ENCODE data around the gene GRID1.
"Not testable (repeated sequence)": the region's sequence is repeated elsewhere in the genome, so short reads cannot be mapped to it uniquely, and the experiment has no call there.

The GRID1 gene

GRCh38 chr10:86032087-86032486 is 334.5 kb downstream of the GRID1 start:
- H3K27ac Mint-ChIP-seq; H3K4me3 Mint-ChIP-seq; intact Hi-C loops (cut with micrococcal nuclease); H3K27me3 Mint-ChIP-seq; H3K9me3 Mint-ChIP-seq; H3K36me3 Mint-ChIP-seq (ENCODE audit: low read depth); H3K4me1 Mint-ChIP-seq (ENCODE audit: low read depth): not testable (repeated sequence)

DNA sequence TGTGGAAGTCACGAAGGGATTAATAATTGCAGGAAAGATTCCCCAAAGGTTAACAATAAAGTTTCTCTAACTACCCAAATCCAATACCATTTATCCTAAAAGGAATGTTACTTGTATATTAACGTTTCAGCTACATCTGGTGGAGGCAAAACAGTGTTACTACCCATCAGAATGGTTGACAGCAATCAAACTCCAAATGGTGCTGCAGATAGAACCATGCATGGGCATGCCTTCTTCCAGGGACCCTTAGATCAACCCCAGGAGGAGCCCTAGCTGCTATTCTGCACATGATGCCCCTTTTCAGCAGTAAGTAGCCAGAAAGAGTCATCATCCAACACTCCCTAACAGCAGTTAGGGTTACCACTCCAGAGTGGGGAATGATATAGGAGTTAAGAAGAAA is 336.3 kb downstream of the GRID1 start:
- Mint-ChIP-seq H3K4me3 (no peak overlapping the region), H3K36me3 (ENCODE audit: low read depth) (no peaks in the 10 kb centered on the region), H3K9me3 (no peaks in the 10 kb centered on the region), H3K27me3 (no peaks in the 10 kb centered on the region), H3K4me1 (ENCODE audit: low read depth) (no peaks in the 10 kb centered on the region), H3K27ac (no peak overlapping the region)
- intact Hi-C loops (cut with micrococcal nuclease), result no loop called here

DNA sequence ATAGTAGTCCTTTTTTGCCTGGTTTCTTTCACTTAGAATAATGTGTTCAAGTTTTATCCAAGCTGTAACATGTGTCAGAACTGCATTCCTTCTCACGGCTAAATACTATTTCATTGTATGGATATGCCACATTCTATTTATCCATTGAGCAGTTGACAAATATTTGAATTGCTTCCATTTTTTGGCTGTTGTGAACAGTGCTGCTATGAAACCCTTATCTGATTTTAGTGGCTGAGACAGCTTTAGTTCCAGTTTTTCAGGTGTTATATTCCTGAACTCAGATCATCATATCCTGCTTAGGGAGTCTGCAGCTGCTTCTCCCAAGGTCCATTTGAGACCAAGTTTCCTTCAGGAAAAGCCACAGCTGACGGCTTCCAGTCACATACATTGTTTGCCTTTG is 339.2 kb downstream of the GRID1 start:
- H3K9me3 Mint-ChIP-seq, result no peaks in the 10 kb centered on the region
- H3K36me3 Mint-ChIP-seq (ENCODE audit: low read depth), result no peaks in the 10 kb centered on the region
- no peaks in the 10 kb centered on the region for H3K27me3 Mint-ChIP-seq
- H3K4me3 Mint-ChIP-seq, result no peak overlapping the region
- intact Hi-C loops (cut with micrococcal nuclease), result no loop called here
- H3K27ac Mint-ChIP-seq, result no peak overlapping the region
- no peaks in the 10 kb centered on the region for H3K4me1 Mint-ChIP-seq (ENCODE audit: low read depth)

GRCh38 chr10:86025509-86025908 is 341.1 kb downstream of the GRID1 start:
- Mint-ChIP-seq H3K9me3 (no peaks in the 10 kb centered on the region), H3K4me3 (no peak overlapping the region), H3K4me1 (ENCODE audit: low read depth) (no peaks in the 10 kb centered on the region), H3K27ac (no peak overlapping the region), H3K27me3 (no peaks in the 10 kb centered on the region), H3K36me3 (ENCODE audit: low read depth) (no peaks in the 10 kb centered on the region)
- intact Hi-C loops (cut with micrococcal nuclease), result no loop called here

GRCh38 chr10:86024281-86025041 is 342.1 kb downstream of the GRID1 start:
- Mint-ChIP-seq H3K27me3 (no peaks in the 10 kb centered on the region), H3K4me1 (ENCODE audit: low read depth) (no peaks in the 10 kb centered on the region), H3K27ac (no peak overlapping the region), H3K4me3 (no peak overlapping the region), H3K36me3 (ENCODE audit: low read depth) (no peaks in the 10 kb centered on the region), H3K9me3 (no peaks in the 10 kb centered on the region)
- intact Hi-C loops (cut with micrococcal nuclease), result no loop called here

GRCh38 chr10:86023931-86024280 is 342.7 kb downstream of the GRID1 start:
- intact Hi-C loops (cut with micrococcal nuclease), result no loop called here
- H3K27ac Mint-ChIP-seq, result no peak overlapping the region
- no peaks in the 10 kb centered on the region for H3K9me3 Mint-ChIP-seq
- H3K36me3 Mint-ChIP-seq (ENCODE audit: low read depth), result no peaks in the 10 kb centered on the region
- H3K4me1 Mint-ChIP-seq (ENCODE audit: low read depth), result no peaks in the 10 kb centered on the region
- no peak overlapping the region for H3K4me3 Mint-ChIP-seq
- H3K27me3 Mint-ChIP-seq, result no peaks in the 10 kb centered on the region

DNA sequence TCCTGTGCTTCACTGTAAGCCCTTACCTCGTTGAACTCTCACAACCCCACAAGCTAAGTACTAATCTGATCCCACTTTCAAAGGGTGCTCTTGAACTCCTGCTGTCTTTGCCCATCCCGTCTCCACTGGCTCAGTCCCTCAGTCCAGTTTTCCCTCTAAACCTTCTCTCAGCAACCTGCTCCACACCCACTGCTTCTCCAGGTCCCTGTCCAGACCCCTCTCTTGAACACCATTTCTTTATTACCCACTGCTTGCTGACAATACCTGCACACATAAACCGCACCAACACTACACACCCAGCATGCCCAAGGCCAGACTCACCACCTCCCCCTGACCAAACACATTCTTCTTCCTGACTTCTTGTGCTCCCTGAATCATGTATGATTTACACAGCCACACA is 343.3 kb downstream of the GRID1 start:
- no peaks in the 10 kb centered on the region for H3K9me3 Mint-ChIP-seq
- no peaks in the 10 kb centered on the region for H3K36me3 Mint-ChIP-seq (ENCODE audit: low read depth)
- no peaks in the 10 kb centered on the region for H3K4me1 Mint-ChIP-seq (ENCODE audit: low read depth)
- no peaks in the 10 kb centered on the region for H3K27me3 Mint-ChIP-seq
- no peak overlapping the region for H3K27ac Mint-ChIP-seq
- H3K4me3 Mint-ChIP-seq, result no peak overlapping the region
- intact Hi-C loops (cut with micrococcal nuclease), result no loop called here

GRCh38 chr10:86022906-86023305 is 343.7 kb downstream of the GRID1 start:
- Mint-ChIP-seq H3K27ac (no peak overlapping the region), H3K9me3 (no peaks in the 10 kb centered on the region), H3K36me3 (ENCODE audit: low read depth) (no peaks in the 10 kb centered on the region), H3K27me3 (no peaks in the 10 kb centered on the region), H3K4me3 (no peak overlapping the region), H3K4me1 (ENCODE audit: low read depth) (no peaks in the 10 kb centered on the region)
- intact Hi-C loops (cut with micrococcal nuclease), result no loop called here

DNA sequence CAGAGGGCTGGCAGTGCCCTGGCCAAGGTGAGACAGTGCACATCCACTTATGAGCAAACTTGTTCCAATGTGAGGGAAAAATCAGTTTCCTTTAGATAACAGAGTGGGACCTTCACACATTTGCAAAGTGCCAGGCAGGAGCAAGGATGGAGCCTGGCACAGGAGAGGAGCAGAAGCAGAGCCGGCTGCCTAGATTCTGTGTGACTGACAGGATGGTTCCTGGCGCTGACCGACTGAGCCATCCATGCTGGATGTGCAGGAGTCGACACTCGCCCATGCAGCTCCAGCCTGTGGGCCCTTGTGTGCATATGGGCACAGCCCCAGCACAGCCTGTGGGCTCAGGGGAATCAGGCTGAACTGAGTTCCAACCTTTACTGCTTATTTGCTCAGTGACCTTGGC is 346.5 kb downstream of the GRID1 start:
- Mint-ChIP-seq H3K36me3 (ENCODE audit: low read depth) (no peaks in the 10 kb centered on the region), H3K27me3 (no peaks in the 10 kb centered on the region), H3K4me1 (ENCODE audit: low read depth) (no peaks in the 10 kb centered on the region), H3K4me3 (no peak overlapping the region), H3K27ac (no peak overlapping the region), H3K9me3 (no peaks in the 10 kb centered on the region)
- intact Hi-C loops (cut with micrococcal nuclease), result no loop called here

- H3K36me3 Mint-ChIP-seq (ENCODE audit: low read depth), result no peaks in the 10 kb centered on the region
- H3K4me3 Mint-ChIP-seq, result no peak overlapping the region
- H3K9me3 Mint-ChIP-seq, result no peaks in the 10 kb centered on the region
- no peaks in the 10 kb centered on the region for H3K27me3 Mint-ChIP-seq
- intact Hi-C loops (cut with micrococcal nuclease), result no loop called here
- no peak overlapping the region for H3K27ac Mint-ChIP-seq
- H3K4me1 Mint-ChIP-seq (ENCODE audit: low read depth), result no peaks in the 10 kb centered on the region
These were observed 347.5 kb downstream of the GRID1 start for GRCh38 chr10:86019141-86019540.

- H3K27me3 Mint-ChIP-seq, result no peaks in the 10 kb centered on the region
- intact Hi-C loops (cut with micrococcal nuclease), result no loop called here
- no peaks in the 10 kb centered on the region for H3K36me3 Mint-ChIP-seq (ENCODE audit: low read depth)
- no peaks in the 10 kb centered on the region for H3K4me1 Mint-ChIP-seq (ENCODE audit: low read depth)
- no peaks in the 10 kb centered on the region for H3K9me3 Mint-ChIP-seq
- H3K4me3 Mint-ChIP-seq, result no peak overlapping the region
- H3K27ac Mint-ChIP-seq, result no peak overlapping the region
These were observed 347.9 kb downstream of the GRID1 start for GRCh38 chr10:86018735-86019058.

DNA sequence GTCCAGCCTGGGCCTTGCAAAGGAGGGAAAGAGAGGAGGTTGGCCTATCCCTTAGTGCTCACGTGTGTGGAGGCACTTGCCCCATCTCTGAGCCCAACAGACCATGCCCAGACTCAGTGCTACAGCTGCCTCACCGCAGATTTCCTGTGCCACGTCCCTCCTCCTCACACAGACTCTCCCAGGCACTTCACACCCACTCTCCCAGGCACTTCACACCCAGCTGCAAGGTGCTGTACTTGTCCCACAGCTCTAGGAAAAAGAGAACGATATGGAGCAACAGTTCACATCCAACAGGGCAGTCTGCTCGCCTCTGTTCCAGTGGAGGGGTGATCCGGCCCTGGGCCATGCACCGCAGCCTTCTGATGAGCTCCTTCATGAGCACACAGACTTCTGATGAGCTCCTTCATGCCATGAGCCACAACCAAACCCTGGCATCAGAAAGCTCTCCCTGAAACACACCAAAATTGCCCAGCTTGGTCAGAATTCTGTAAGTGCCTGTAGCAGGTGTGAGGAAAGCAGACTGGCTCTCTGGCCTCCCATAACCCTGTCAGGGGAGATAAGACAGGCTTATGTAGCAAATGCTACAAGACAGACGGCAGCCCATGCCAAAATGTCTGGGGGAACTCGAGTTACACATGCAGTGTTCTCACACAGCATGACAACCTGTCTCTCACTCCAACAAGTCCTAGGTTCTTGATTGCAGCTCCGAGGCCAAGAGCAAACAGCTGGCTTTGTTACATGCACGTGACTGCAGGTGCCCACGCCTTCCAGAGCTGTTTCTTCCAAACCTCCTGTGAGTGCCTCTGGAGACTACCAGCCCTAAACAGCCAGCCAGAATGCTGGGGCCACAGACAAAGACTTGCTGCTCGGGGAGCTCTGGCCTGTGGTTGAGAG is 348.5 kb downstream of the GRID1 start:
- intact Hi-C loops (cut with micrococcal nuclease), result no loop called here
- Mint-ChIP-seq H3K36me3 (ENCODE audit: low read depth) (no peaks in the 10 kb centered on the region), H3K4me1 (ENCODE audit: low read depth) (no peaks in the 10 kb centered on the region), H3K27ac (no peak overlapping the region), H3K27me3 (no peaks in the 10 kb centered on the region), H3K4me3 (no peak overlapping the region), H3K9me3 (no peaks in the 10 kb centered on the region)

- Mint-ChIP-seq H3K9me3 (no peaks in the 10 kb centered on the region), H3K4me1 (ENCODE audit: low read depth) (no peaks in the 10 kb centered on the region), H3K36me3 (ENCODE audit: low read depth) (no peaks in the 10 kb centered on the region), H3K27ac (no peak overlapping the region), H3K27me3 (peaks cover 2% of the 10 kb centered on the region), H3K4me3 (no peak overlapping the region)
- intact Hi-C loops (cut with micrococcal nuclease), result no loop called here
These were observed 353.0 kb downstream of the GRID1 start for GRCh38 chr10:86013568-86013967.

GRCh38 chr10:86007171-86007570 is 359.4 kb downstream of the GRID1 start:
- Mint-ChIP-seq H3K27me3 (peaks cover 1% of the 10 kb centered on the region), H3K4me1 (ENCODE audit: low read depth) (no peaks in the 10 kb centered on the region), H3K27ac (no peak overlapping the region), H3K4me3 (no peak overlapping the region), H3K36me3 (ENCODE audit: low read depth) (no peaks in the 10 kb centered on the region), H3K9me3 (no peaks in the 10 kb centered on the region)
- intact Hi-C loops (cut with micrococcal nuclease), result no loop called here

- Mint-ChIP-seq H3K36me3 (ENCODE audit: low read depth) (no peaks in the 10 kb centered on the region), H3K4me3 (no peak overlapping the region), H3K27me3 (peaks cover 2% of the 10 kb centered on the region), H3K4me1 (ENCODE audit: low read depth) (no peaks in the 10 kb centered on the region), H3K27ac (no peak overlapping the region), H3K9me3 (no peaks in the 10 kb centered on the region)
- intact Hi-C loops (cut with micrococcal nuclease), result no loop called here
These were observed 362.3 kb downstream of the GRID1 start for GRCh38 chr10:86004337-86004736.

All from dendritic cell treated with granulocyte-macrophage colony-stimulating factor and Interleukin-4, amounts not matched to agents 40 ng/mL and 50 ng/mL, for 4 days (primary cell).